ENCODE data around the gene GPC6.

DNA sequence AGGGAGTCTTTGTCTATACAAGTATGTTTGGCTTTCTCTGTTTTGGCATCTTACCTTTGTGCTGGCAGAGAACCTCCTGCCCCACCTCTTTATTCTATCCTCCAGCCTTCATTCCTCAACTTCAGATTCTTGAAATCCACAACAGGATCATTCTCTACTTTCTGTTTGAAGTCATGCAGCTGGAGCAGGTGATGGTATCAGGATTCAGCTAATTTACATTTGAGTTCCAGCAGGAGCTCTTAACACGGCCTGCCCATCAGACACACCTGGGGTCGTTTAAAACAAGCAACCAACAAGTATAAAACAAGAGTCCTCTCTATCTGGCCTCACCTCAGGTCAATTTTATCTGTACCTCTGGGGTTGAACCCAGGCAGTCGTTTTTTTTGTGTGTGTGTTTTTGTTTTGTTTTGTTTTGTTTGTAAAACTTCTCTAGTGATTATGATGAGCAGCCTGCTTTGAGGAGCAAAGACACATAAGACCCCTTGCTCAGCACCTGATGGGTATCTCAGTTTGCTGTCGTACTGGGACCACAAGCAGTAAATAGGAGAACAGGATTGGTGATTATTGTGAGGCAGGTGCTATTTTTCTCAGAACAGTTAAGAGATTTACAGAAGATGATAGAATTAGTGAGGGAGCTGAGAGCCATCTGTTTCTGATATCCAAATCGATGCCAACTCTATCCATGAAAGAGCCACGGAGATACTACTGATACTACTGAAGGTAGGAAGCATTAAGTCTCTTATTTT is 78.4 kb downstream of the GPC6 start:
- no peak for TF ChIP-seq EZH2phosphoT487 (IDR thresholded peaks at IDR 0.05; ENCODE audit: borderline replicate concordance)
- TF ChIP-seq, protein P1, sequence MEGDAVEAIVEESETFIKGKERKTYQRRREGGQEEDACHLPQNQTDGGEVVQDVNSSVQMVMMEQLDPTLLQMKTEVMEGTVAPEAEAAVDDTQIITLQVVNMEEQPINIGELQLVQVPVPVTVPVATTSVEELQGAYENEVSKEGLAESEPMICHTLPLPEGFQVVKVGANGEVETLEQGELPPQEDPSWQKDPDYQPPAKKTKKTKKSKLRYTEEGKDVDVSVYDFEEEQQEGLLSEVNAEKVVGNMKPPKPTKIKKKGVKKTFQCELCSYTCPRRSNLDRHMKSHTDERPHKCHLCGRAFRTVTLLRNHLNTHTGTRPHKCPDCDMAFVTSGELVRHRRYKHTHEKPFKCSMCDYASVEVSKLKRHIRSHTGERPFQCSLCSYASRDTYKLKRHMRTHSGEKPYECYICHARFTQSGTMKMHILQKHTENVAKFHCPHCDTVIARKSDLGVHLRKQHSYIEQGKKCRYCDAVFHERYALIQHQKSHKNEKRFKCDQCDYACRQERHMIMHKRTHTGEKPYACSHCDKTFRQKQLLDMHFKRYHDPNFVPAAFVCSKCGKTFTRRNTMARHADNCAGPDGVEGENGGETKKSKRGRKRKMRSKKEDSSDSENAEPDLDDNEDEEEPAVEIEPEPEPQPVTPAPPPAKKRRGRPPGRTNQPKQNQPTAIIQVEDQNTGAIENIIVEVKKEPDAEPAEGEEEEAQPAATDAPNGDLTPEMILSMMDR (conservative IDR thresholded peaks at IDR 0.05; ENCODE audit: low read length): no peak
